Measurements from ENCODE around the gene FGD4. TPM values are rescaled to one million over a fixed set of nuclear protein-coding genes. Genes with fewer than 3 reads are reported as not detected.
"Not testable (repeated sequence)": the region's sequence is repeated elsewhere in the genome, so short reads cannot be mapped to it uniquely, and the experiment has no call there.

Gene FGD4
- total RNA-seq, 1 donor = 17.3 TPM

GRCh38 chr12:32549675-32550079, 150.3 kb downstream of the FGD4 start:
- H3K27me3 ChIP-seq (ENCODE audit: insufficient read depth, low read length) = no peaks in the 10 kb centered on the region
- no peaks in the 10 kb centered on the region for H3K9me3 ChIP-seq (ENCODE audit: low read depth, low read length)
- H3K4me3 ChIP-seq (ENCODE audit: low read length) = no peak overlapping the region
- peaks cover 11% of the 10 kb centered on the region for H3K4me1 ChIP-seq (ENCODE audit: insufficient read depth, low read length)

- H3K9me3 ChIP-seq (ENCODE audit: low read depth, low read length) = no peaks in the 10 kb centered on the region
- no peaks in the 10 kb centered on the region for H3K27me3 ChIP-seq (ENCODE audit: insufficient read depth, low read length)
- no peak overlapping the region for H3K4me3 ChIP-seq (ENCODE audit: low read length)
- peaks cover 11% of the 10 kb centered on the region for H3K4me1 ChIP-seq (ENCODE audit: insufficient read depth, low read length)
Measured at GRCh38 chr12:32551058-32551457, 151.7 kb downstream of the FGD4 start.

GRCh38 chr12:32558903-32559302, 159.5 kb downstream of the FGD4 start:
- Histone ChIP-seq H3K4me1 (ENCODE audit: insufficient read depth, low read length) (peaks cover 14% of the 10 kb centered on the region), H3K27me3 (ENCODE audit: insufficient read depth, low read length) (no peaks in the 10 kb centered on the region), H3K9me3 (ENCODE audit: low read depth, low read length) (no peaks in the 10 kb centered on the region), H3K4me3 (ENCODE audit: low read length) (no peak overlapping the region)

- Histone ChIP-seq H3K4me3 (ENCODE audit: low read length) (no peak overlapping the region), H3K4me1 (ENCODE audit: insufficient read depth, low read length) (peaks cover 14% of the 10 kb centered on the region), H3K9me3 (ENCODE audit: low read depth, low read length) (no peaks in the 10 kb centered on the region), H3K27me3 (ENCODE audit: insufficient read depth, low read length) (no peaks in the 10 kb centered on the region)
Measured at GRCh38 chr12:32559434-32559833, 160.1 kb downstream of the FGD4 start.

- Histone ChIP-seq H3K4me3 (ENCODE audit: low read length) (no peak overlapping the region), H3K9me3 (ENCODE audit: low read depth, low read length) (no peaks in the 10 kb centered on the region), H3K27me3 (ENCODE audit: insufficient read depth, low read length) (no peaks in the 10 kb centered on the region), H3K4me1 (ENCODE audit: insufficient read depth, low read length) (peaks cover 14% of the 10 kb centered on the region)
Measured at GRCh38 chr12:32560520-32560919, 161.2 kb downstream of the FGD4 start.

GRCh38 chr12:32561931-32562341, 162.6 kb downstream of the FGD4 start:
- H3K4me3 ChIP-seq (ENCODE audit: low read length) = no peak overlapping the region

GRCh38 chr12:32562413-32562812, 163.1 kb downstream of the FGD4 start:
- peaks cover 14% of the 10 kb centered on the region for H3K4me1 ChIP-seq (ENCODE audit: insufficient read depth, low read length)
- not testable (repeated sequence) for H3K27me3 ChIP-seq (ENCODE audit: insufficient read depth, low read length); H3K9me3 ChIP-seq (ENCODE audit: low read depth, low read length); H3K4me3 ChIP-seq (ENCODE audit: low read length)

More at GRCh38 chr12:32561931-32562341, 162.6 kb downstream of the FGD4 start:
- Histone ChIP-seq H3K27me3 (ENCODE audit: insufficient read depth, low read length) (no peaks in the 10 kb centered on the region), H3K4me1 (ENCODE audit: insufficient read depth, low read length) (peaks cover 14% of the 10 kb centered on the region), H3K9me3 (ENCODE audit: low read depth, low read length) (no peaks in the 10 kb centered on the region)

- H3K4me3 ChIP-seq (ENCODE audit: low read length) = no peak overlapping the region
- H3K9me3 ChIP-seq (ENCODE audit: low read depth, low read length) = no peaks in the 10 kb centered on the region
- H3K4me1 ChIP-seq (ENCODE audit: insufficient read depth, low read length) = no peaks in the 10 kb centered on the region
- H3K27me3 ChIP-seq (ENCODE audit: insufficient read depth, low read length) = no peaks in the 10 kb centered on the region
Measured at GRCh38 chr12:32566663-32567295, 167.4 kb downstream of the FGD4 start.

- H3K4me3 ChIP-seq (ENCODE audit: low read length) = no peak overlapping the region
- H3K9me3 ChIP-seq (ENCODE audit: low read depth, low read length) = no peaks in the 10 kb centered on the region
- no peaks in the 10 kb centered on the region for H3K4me1 ChIP-seq (ENCODE audit: insufficient read depth, low read length)
- no peaks in the 10 kb centered on the region for H3K27me3 ChIP-seq (ENCODE audit: insufficient read depth, low read length)
Measured at GRCh38 chr12:32567296-32567674, 167.9 kb downstream of the FGD4 start.

- H3K4me3 ChIP-seq (ENCODE audit: low read length) = no peak overlapping the region
Measured at GRCh38 chr12:32568228-32568627, 168.9 kb downstream of the FGD4 start.

GRCh38 chr12:32569259-32569658, 169.9 kb downstream of the FGD4 start:
- Histone ChIP-seq H3K4me1 (ENCODE audit: insufficient read depth, low read length) (no peaks in the 10 kb centered on the region), H3K27me3 (ENCODE audit: insufficient read depth, low read length) (no peaks in the 10 kb centered on the region), H3K4me3 (ENCODE audit: low read length) (no peak overlapping the region), H3K9me3 (ENCODE audit: low read depth, low read length) (no peaks in the 10 kb centered on the region)

More at GRCh38 chr12:32568228-32568627, 168.9 kb downstream of the FGD4 start:
- H3K27me3 ChIP-seq (ENCODE audit: insufficient read depth, low read length) = no peaks in the 10 kb centered on the region
- H3K9me3 ChIP-seq (ENCODE audit: low read depth, low read length) = no peaks in the 10 kb centered on the region
- H3K4me1 ChIP-seq (ENCODE audit: insufficient read depth, low read length) = no peaks in the 10 kb centered on the region

GRCh38 chr12:32574585-32574984, 175.2 kb downstream of the FGD4 start:
- no peaks in the 10 kb centered on the region for H3K27me3 ChIP-seq (ENCODE audit: insufficient read depth, low read length)
- H3K4me3 ChIP-seq (ENCODE audit: low read length) = no peak overlapping the region
- H3K9me3 ChIP-seq (ENCODE audit: low read depth, low read length) = no peaks in the 10 kb centered on the region
- H3K4me1 ChIP-seq (ENCODE audit: insufficient read depth, low read length) = no peaks in the 10 kb centered on the region

- H3K9me3 ChIP-seq (ENCODE audit: low read depth, low read length) = no peaks in the 10 kb centered on the region
- H3K4me3 ChIP-seq (ENCODE audit: low read length) = no peak overlapping the region
- H3K4me1 ChIP-seq (ENCODE audit: insufficient read depth, low read length) = no peaks in the 10 kb centered on the region
- no peaks in the 10 kb centered on the region for H3K27me3 ChIP-seq (ENCODE audit: insufficient read depth, low read length)
Measured at GRCh38 chr12:32577328-32577727, 178.0 kb downstream of the FGD4 start.

- no peak overlapping the region for H3K4me3 ChIP-seq (ENCODE audit: low read length)
- no peaks in the 10 kb centered on the region for H3K9me3 ChIP-seq (ENCODE audit: low read depth, low read length)
- H3K27me3 ChIP-seq (ENCODE audit: insufficient read depth, low read length) = no peaks in the 10 kb centered on the region
- peaks cover 28% of the 10 kb centered on the region for H3K4me1 ChIP-seq (ENCODE audit: insufficient read depth, low read length)
Measured at GRCh38 chr12:32583534-32583933, 184.2 kb downstream of the FGD4 start.

GRCh38 chr12:32585680-32586079, 186.3 kb downstream of the FGD4 start:
- Histone ChIP-seq H3K27me3 (ENCODE audit: insufficient read depth, low read length) (no peaks in the 10 kb centered on the region), H3K4me1 (ENCODE audit: insufficient read depth, low read length) (peaks cover 48% of the 10 kb centered on the region), H3K4me3 (ENCODE audit: low read length) (no peak overlapping the region), H3K9me3 (ENCODE audit: low read depth, low read length) (no peaks in the 10 kb centered on the region)

- H3K4me3 ChIP-seq (ENCODE audit: low read length) = no peak overlapping the region
- no peaks in the 10 kb centered on the region for H3K9me3 ChIP-seq (ENCODE audit: low read depth, low read length)
- peaks cover 49% of the 10 kb centered on the region for H3K4me1 ChIP-seq (ENCODE audit: insufficient read depth, low read length)
- H3K27me3 ChIP-seq (ENCODE audit: insufficient read depth, low read length) = no peaks in the 10 kb centered on the region
Measured at GRCh38 chr12:32586390-32586789, 187.0 kb downstream of the FGD4 start.
